ENCODE data around the gene NHEJ1. TPM values are rescaled to one million over a fixed set of nuclear protein-coding genes. Genes with fewer than 3 reads are reported as not detected.
A peak's percentile ranks its signal among the peaks of the same experiment; 100 is the strongest.

NHEJ1 gene
- polyA plus RNA-seq, 3 donors, result 12.6 to 20.9 (median 20.3) TPM

DNA sequence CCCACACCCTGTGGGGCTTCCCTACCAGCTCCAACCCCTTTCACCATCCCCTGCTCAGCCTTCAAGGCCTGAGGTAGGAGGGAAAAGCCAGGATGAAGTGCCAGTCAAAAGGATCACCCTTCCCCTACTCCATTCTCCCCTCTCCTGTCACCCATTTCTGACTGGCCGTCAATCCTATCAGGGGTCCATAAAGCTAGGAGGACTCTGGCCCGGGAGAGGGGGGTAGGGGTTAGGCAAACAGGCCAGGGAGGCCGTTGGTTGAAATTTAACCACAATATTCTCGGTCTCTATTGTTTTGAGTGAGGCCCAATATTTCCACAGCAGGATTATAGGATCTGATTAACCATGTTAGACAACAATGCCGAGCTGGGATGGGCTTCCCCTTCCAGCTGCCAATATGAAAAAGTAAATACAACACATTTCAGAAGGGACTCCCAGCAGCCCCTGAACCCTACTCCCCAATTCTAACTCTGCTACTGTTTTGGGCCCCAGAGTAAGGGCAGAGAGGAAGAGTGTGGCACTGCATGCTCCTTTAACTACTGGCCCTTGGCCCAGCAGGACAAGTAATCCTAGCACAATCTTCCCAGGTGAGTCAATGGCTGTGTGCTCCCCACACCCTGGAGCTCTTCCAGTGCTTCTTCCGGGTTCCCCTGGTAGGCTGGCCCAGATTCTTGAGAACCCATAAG, 89.3 kb downstream of the NHEJ1 start:
- H3K27me3 Mint-ChIP-seq (ENCODE audit: low read depth in 3 of 3), result peaks cover 3 to 16% (median 14%) of the 10 kb centered on the region in 3 donors
- H3K27ac Mint-ChIP-seq, result no peak overlapping the region
- Histone ChIP-seq H3K27me3 (ENCODE audit: control insufficient read depth in 2 of 2, insufficient read depth in 2 of 2, low read length in 2 of 2) (peaks cover 3% of the 10 kb centered on the region in 2 donors), H3K36me3 (replicated peaks in 1 of 2; ENCODE audit: control insufficient read depth in 1 of 2, insufficient read depth in 2 of 2, low read length in 2 of 2) (peaks cover 0 to 12% of the 10 kb centered on the region in 2 donors), H2AFZ (ENCODE audit: insufficient read depth, low read depth, low read length, poor library complexity, severe bottlenecking) (no peak overlapping the region), H3K4me3 (replicated peaks in 1 of 3; ENCODE audit: low read depth in 2 of 3, low read length in 3 of 3) (no peak overlapping the region), H3K79me2 (ENCODE audit: insufficient read depth, low read length) (no peaks in the 10 kb centered on the region), H3K9me3 (replicated peaks in 1 of 2; ENCODE audit: control insufficient read depth in 1 of 2, insufficient read depth in 1 of 2, low read length in 2 of 2) (no peaks in the 10 kb centered on the region), H4K20me1 (ENCODE audit: insufficient read depth, low read length) (no peaks in the 10 kb centered on the region), H3K27ac (ENCODE audit: low read depth in 1 of 2, low read length in 2 of 2) (no peak overlapping the region), H3K4me1 (ENCODE audit: control insufficient read depth in 1 of 2, insufficient read depth in 2 of 2, low read length in 2 of 2) (peaks cover 7 to 8% of the 10 kb centered on the region in 2 donors), H3K4me2 (replicated peaks; ENCODE audit: extremely low read depth, low read length, poor library complexity, severe bottlenecking) (no peak overlapping the region), H3K9ac (ENCODE audit: insufficient read depth, low read length, poor library complexity, severe bottlenecking) (no peak overlapping the region)
- peaks cover 7% of the 10 kb centered on the region for H3K4me1 Mint-ChIP-seq
- H3K36me3 Mint-ChIP-seq, result peaks cover 19 to 22% of the 10 kb centered on the region in 2 donors
- WGBS (ENCODE audit: insufficient coverage), result 84% methylated on average over 3 of the region's 6 CpGs
- no peak for DNase-seq
- TF ChIP-seq, protein P1, sequence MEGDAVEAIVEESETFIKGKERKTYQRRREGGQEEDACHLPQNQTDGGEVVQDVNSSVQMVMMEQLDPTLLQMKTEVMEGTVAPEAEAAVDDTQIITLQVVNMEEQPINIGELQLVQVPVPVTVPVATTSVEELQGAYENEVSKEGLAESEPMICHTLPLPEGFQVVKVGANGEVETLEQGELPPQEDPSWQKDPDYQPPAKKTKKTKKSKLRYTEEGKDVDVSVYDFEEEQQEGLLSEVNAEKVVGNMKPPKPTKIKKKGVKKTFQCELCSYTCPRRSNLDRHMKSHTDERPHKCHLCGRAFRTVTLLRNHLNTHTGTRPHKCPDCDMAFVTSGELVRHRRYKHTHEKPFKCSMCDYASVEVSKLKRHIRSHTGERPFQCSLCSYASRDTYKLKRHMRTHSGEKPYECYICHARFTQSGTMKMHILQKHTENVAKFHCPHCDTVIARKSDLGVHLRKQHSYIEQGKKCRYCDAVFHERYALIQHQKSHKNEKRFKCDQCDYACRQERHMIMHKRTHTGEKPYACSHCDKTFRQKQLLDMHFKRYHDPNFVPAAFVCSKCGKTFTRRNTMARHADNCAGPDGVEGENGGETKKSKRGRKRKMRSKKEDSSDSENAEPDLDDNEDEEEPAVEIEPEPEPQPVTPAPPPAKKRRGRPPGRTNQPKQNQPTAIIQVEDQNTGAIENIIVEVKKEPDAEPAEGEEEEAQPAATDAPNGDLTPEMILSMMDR (IDR thresholded peaks at IDR 0.05), result no peak
- intact Hi-C loops (cut with micrococcal nuclease), result no loop called here
- no peak overlapping the region for H3K4me3 Mint-ChIP-seq
- no peaks in the 10 kb centered on the region for H3K9me3 Mint-ChIP-seq

DNA sequence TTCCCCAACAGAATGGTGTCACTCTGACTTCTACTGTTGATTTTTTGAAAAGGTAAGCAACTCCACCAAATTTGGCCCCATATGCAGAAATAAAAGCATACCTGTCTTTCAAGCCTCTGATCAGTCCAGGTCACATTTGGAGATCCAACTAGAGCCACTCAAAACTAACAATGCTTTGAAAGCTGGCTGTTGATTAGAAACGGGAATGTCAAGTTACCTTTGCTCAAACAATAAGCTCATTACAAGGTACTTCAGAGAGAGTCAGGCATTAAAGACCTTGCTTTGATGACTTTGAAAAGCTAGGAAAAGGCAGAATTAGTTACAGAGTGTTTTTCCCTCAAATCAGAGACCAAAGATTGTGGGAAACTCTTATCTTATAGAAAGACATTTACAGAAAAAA, 95.1 kb downstream of the NHEJ1 start:
- Histone ChIP-seq H3K27me3 (ENCODE audit: control insufficient read depth in 2 of 2, insufficient read depth in 2 of 2, low read length in 2 of 2) (peaks cover 45 to 52% of the 10 kb centered on the region in 2 donors), H2AFZ (ENCODE audit: insufficient read depth, low read depth, low read length, poor library complexity, severe bottlenecking) (no peak overlapping the region), H3K9me3 (replicated peaks in 1 of 2; ENCODE audit: control insufficient read depth in 1 of 2, insufficient read depth in 1 of 2, low read length in 2 of 2) (peaks cover 0 to 16% of the 10 kb centered on the region in 2 donors), H3K36me3 (replicated peaks in 1 of 2; ENCODE audit: control insufficient read depth in 1 of 2, insufficient read depth in 2 of 2, low read length in 2 of 2) (no peaks in the 10 kb centered on the region), H3K27ac (ENCODE audit: low read depth in 1 of 2, low read length in 2 of 2) (no peak overlapping the region), H3K9ac (ENCODE audit: insufficient read depth, low read length, poor library complexity, severe bottlenecking) (no peak overlapping the region), H3K79me2 (ENCODE audit: insufficient read depth, low read length) (no peaks in the 10 kb centered on the region), H3K4me1 (ENCODE audit: control insufficient read depth in 1 of 2, insufficient read depth in 2 of 2, low read length in 2 of 2) (peaks cover 0 to 6% of the 10 kb centered on the region in 2 donors), H3K4me3 (replicated peaks in 1 of 3; ENCODE audit: low read depth in 2 of 3, low read length in 3 of 3) (no peak overlapping the region), H3K4me2 (replicated peaks; ENCODE audit: extremely low read depth, low read length, poor library complexity, severe bottlenecking) (no peak overlapping the region), H4K20me1 (ENCODE audit: insufficient read depth, low read length) (no peaks in the 10 kb centered on the region)
- WGBS (ENCODE audit: insufficient coverage), result no CpG with 5 or more reads among the region's 1 CpG
- TF ChIP-seq, protein P1 (IDR thresholded peaks at IDR 0.05), result no peak
- H3K36me3 Mint-ChIP-seq, result peaks cover 0 to 4% of the 10 kb centered on the region in 2 donors
- peak overlapping the region in 1 of 2 donors; percentile 49 for H3K4me3 Mint-ChIP-seq
- H3K27ac Mint-ChIP-seq, result no peak overlapping the region
- H3K4me1 Mint-ChIP-seq, result peaks cover 2% of the 10 kb centered on the region
- DNase-seq, result no peak
- peaks cover 41 to 63% (median 48%) of the 10 kb centered on the region in 3 donors for H3K27me3 Mint-ChIP-seq (ENCODE audit: low read depth in 3 of 3)
- peaks cover 0 to 10% (median 0%) of the 10 kb centered on the region in 7 donors for H3K9me3 Mint-ChIP-seq
- intact Hi-C loops (cut with micrococcal nuclease), result no loop called here
